ENCODE data around the gene RBM6. TPM values are rescaled to one million over a fixed set of nuclear protein-coding genes. Genes with fewer than 3 reads are reported as not detected.

The RBM6 gene
- total and polyA plus RNA-seq, 2 experiments from 2014 or later: 66.6 to 97.6 TPM

DNA sequence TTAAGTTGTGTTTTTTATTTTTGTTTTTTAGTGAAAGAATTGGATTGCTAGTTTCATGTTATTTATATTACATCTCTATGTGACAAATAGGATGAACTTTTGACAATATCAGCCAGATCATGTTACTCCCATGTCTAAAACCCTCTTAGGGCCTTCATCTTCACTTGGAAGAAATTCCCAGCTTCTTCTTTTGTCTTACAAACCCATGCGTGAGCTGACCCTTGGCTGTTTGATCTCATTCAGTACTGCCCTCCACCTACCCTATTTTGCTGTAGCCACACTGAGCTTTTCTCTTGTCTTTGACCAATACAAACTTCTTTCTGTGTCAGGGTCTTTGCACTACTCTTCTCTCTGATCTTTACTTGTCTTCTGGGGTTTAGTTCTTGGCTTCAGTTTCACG, 37.0 kb downstream of the RBM6 start:
- H3K27me3 Mint-ChIP-seq (ENCODE audit: insufficient read depth, low read depth, poor library complexity): peaks cover 4% of the 10 kb centered on the region
- no peak for DNase-seq (ENCODE audit: low spot score)
- ATAC-seq: peak; percentile 59
- Histone ChIP-seq H3K4me1 (ENCODE audit: insufficient read depth) (no peaks in the 10 kb centered on the region), H3K4me3 (no peak overlapping the region), H2AFZ (no peak overlapping the region), H4K20me1 (replicated peaks; ENCODE audit: insufficient read depth) (peaks cover 9% of the 10 kb centered on the region), H3F3A (replicated peaks; ENCODE audit: low read depth) (peaks cover 2% of the 10 kb centered on the region; the same call in 1 of the 2 replicates), H3K4me2 (no peak overlapping the region), H3K27ac (ENCODE audit: low read depth) (peak overlapping the region; percentile 46; the same call in 1 of the 2 replicates), H3K36me3 (ENCODE audit: insufficient read depth) (peaks cover 4% of the 10 kb centered on the region), H3K79me2 (replicated peaks; ENCODE audit: insufficient read depth) (peaks cover 7% of the 10 kb centered on the region), H3K9me2 (ENCODE audit: insufficient read depth) (no peaks in the 10 kb centered on the region), H3K27me3 (ENCODE audit: insufficient read depth) (no peaks in the 10 kb centered on the region)
- H3K4me1 Mint-ChIP-seq: no peaks in the 10 kb centered on the region
- no peak overlapping the region for H3K4me3 Mint-ChIP-seq
- no peaks in the 10 kb centered on the region for H3K9me3 Mint-ChIP-seq
- peaks cover 22% of the 10 kb centered on the region for H3K36me3 Mint-ChIP-seq (ENCODE audit: low read depth)
- no peak for TF ChIP-seq NANOG (IDR thresholded peaks at IDR 0.05; ENCODE audit: borderline replicate concordance)
- no peak for TF ChIP-seq CREB1 (CRISPR knock-in tag; IDR thresholded peaks at IDR 0.05; ENCODE audit: low read depth)
- TF ChIP-seq EZH2 (IDR thresholded peaks at IDR 0.05; ENCODE audit: low read depth, unreplicated experiment): no peak
- TF ChIP-seq, protein P1, sequence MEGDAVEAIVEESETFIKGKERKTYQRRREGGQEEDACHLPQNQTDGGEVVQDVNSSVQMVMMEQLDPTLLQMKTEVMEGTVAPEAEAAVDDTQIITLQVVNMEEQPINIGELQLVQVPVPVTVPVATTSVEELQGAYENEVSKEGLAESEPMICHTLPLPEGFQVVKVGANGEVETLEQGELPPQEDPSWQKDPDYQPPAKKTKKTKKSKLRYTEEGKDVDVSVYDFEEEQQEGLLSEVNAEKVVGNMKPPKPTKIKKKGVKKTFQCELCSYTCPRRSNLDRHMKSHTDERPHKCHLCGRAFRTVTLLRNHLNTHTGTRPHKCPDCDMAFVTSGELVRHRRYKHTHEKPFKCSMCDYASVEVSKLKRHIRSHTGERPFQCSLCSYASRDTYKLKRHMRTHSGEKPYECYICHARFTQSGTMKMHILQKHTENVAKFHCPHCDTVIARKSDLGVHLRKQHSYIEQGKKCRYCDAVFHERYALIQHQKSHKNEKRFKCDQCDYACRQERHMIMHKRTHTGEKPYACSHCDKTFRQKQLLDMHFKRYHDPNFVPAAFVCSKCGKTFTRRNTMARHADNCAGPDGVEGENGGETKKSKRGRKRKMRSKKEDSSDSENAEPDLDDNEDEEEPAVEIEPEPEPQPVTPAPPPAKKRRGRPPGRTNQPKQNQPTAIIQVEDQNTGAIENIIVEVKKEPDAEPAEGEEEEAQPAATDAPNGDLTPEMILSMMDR (conservative IDR thresholded peaks at IDR 0.05; ENCODE audit: low read depth in 2 of 2): no peak
- TF ChIP-seq ZNF331 (CRISPR knock-in tag; IDR thresholded peaks at IDR 0.05; ENCODE audit: low read depth): no peak
- TF ChIP-seq JUNB (IDR thresholded peaks at IDR 0.05; ENCODE audit: unreplicated experiment): no peak
- TF ChIP-seq, protein P2, sequence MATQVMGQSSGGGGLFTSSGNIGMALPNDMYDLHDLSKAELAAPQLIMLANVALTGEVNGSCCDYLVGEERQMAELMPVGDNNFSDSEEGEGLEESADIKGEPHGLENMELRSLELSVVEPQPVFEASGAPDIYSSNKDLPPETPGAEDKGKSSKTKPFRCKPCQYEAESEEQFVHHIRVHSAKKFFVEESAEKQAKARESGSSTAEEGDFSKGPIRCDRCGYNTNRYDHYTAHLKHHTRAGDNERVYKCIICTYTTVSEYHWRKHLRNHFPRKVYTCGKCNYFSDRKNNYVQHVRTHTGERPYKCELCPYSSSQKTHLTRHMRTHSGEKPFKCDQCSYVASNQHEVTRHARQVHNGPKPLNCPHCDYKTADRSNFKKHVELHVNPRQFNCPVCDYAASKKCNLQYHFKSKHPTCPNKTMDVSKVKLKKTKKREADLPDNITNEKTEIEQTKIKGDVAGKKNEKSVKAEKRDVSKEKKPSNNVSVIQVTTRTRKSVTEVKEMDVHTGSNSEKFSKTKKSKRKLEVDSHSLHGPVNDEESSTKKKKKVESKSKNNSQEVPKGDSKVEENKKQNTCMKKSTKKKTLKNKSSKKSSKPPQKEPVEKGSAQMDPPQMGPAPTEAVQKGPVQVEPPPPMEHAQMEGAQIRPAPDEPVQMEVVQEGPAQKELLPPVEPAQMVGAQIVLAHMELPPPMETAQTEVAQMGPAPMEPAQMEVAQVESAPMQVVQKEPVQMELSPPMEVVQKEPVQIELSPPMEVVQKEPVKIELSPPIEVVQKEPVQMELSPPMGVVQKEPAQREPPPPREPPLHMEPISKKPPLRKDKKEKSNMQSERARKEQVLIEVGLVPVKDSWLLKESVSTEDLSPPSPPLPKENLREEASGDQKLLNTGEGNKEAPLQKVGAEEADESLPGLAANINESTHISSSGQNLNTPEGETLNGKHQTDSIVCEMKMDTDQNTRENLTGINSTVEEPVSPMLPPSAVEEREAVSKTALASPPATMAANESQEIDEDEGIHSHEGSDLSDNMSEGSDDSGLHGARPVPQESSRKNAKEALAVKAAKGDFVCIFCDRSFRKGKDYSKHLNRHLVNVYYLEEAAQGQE (IDR thresholded peaks at IDR 0.05; ENCODE audit: unreplicated experiment): no peak
- H3K27ac Mint-ChIP-seq: no peak overlapping the region

DNA sequence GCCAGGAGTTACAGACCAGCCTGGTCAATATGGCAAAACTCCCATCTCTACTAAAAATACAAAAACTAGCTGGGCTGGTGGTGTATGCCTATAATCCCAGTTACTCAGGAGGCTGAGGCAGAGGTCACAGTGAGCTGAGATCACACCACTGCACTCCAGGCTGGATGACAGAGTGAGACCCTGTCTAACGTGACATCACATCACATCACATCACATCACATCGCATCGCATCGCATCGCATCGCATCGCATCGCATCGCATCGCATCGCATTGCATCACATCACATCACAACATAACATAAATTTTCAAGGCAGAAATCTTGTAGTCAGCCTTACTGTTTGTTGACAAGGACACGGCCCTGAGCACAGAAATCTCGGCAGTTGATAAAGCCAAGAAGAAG, 44.4 kb downstream of the RBM6 start:
- H3K79me2 ChIP-seq (replicated peaks; ENCODE audit: insufficient read depth): no peaks in the 10 kb centered on the region; the same call in none of the 2 replicates
- Mint-ChIP-seq H3K27ac (no peak overlapping the region), H3K36me3 (ENCODE audit: low read depth) (peaks cover 7% of the 10 kb centered on the region), H3K9me3 (no peaks in the 10 kb centered on the region), H3K4me3 (no peak overlapping the region), H3K4me1 (no peaks in the 10 kb centered on the region), H3K27me3 (ENCODE audit: insufficient read depth, low read depth, poor library complexity) (peaks cover 4% of the 10 kb centered on the region)
- H3K27me3 ChIP-seq (ENCODE audit: insufficient read depth): no peaks in the 10 kb centered on the region
- peaks cover 9% of the 10 kb centered on the region; the same call in 1 of the 2 replicates for H4K20me1 ChIP-seq (replicated peaks; ENCODE audit: insufficient read depth)
- H2AFZ ChIP-seq: no peak overlapping the region
- no peak overlapping the region for H3K27ac ChIP-seq (ENCODE audit: low read depth)
- H3K4me3 ChIP-seq: no peak overlapping the region
- H3K4me1 ChIP-seq (ENCODE audit: insufficient read depth): no peaks in the 10 kb centered on the region
- 0 out of 2 replicates have a peak, but pooled peaks cover 2% of the 10 kb centered on the region for H3F3A ChIP-seq (replicated peaks; ENCODE audit: low read depth)
- H3K36me3 ChIP-seq (ENCODE audit: insufficient read depth): no peaks in the 10 kb centered on the region; the same call in 1 of the 2 replicates
- no peak overlapping the region for H3K4me2 ChIP-seq
- ATAC-seq: no peak
- no peak for DNase-seq (ENCODE audit: low spot score)
- no peaks in the 10 kb centered on the region for H3K9me2 ChIP-seq (ENCODE audit: insufficient read depth)
- TF ChIP-seq, protein P1 (conservative IDR thresholded peaks at IDR 0.05; ENCODE audit: low read depth in 2 of 2): no peak
- TF ChIP-seq EZH2 (IDR thresholded peaks at IDR 0.05; ENCODE audit: low read depth, unreplicated experiment) (no peak), ZNF114 (CRISPR knock-in tag; IDR thresholded peaks at IDR 0.05) (no peak), EZH2phosphoT487 (IDR thresholded peaks at IDR 0.05; ENCODE audit: unreplicated experiment) (no peak), POLR2AphosphoS5 (IDR thresholded peaks at IDR 0.05; ENCODE audit: low read depth) (no peak), NANOG (IDR thresholded peaks at IDR 0.05; ENCODE audit: borderline replicate concordance) (no peak), JUNB (IDR thresholded peaks at IDR 0.05; ENCODE audit: unreplicated experiment) (no peak)
- TF ChIP-seq, protein P2 (IDR thresholded peaks at IDR 0.05; ENCODE audit: unreplicated experiment): no peak
- TF ChIP-seq, protein P3, sequence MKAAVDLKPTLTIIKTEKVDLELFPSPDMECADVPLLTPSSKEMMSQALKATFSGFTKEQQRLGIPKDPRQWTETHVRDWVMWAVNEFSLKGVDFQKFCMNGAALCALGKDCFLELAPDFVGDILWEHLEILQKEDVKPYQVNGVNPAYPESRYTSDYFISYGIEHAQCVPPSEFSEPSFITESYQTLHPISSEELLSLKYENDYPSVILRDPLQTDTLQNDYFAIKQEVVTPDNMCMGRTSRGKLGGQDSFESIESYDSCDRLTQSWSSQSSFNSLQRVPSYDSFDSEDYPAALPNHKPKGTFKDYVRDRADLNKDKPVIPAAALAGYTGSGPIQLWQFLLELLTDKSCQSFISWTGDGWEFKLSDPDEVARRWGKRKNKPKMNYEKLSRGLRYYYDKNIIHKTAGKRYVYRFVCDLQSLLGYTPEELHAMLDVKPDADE (IDR thresholded peaks at IDR 0.05): no peak

Data from GM23338 (cell line).